Panc1 (cell line): ENCODE measurements around the gene ZNF644. TPM values are rescaled to one million over a fixed set of nuclear protein-coding genes. Genes with fewer than 3 reads are reported as not detected.
"Not testable (repeated sequence)": the region's sequence is repeated elsewhere in the genome, so short reads cannot be mapped to it uniquely, and the experiment has no call there.

ENCODE experiments used
- ATAC-seq: fragments of 200-7000 bp; cut with Tn5 transposase; 2 replicates; pipeline ENCODE4 v1.9.1; 2020; ENCODE audit warnings: mild to moderate bottlenecking, moderate library complexity
- BruUV-seq: library from RNA; stranded (reverse); fragments of 400-500 nt; replicated peaks from 2 replicates; lab custom pipeline; 2021; lab: Mats Ljungman, UMichigan
- CTCF ChIA-PET: fragments of 300-600 bp; sonication (Branson Sonifier 250); formaldehyde crosslinking; loops from one replicate; lab custom pipeline; 2022; ENCODE audit warnings: antibody characterized with exemption; lab: Charles Lee
- POLR2A ChIA-PET: fragments of 300-600 bp; sonication (Branson Sonifier 250); formaldehyde crosslinking; loops from one replicate; lab custom pipeline; 2022; ENCODE audit warnings: antibody characterized with exemption; lab: Charles Lee
- DNase-seq: peaks from one replicate; pipeline ENCODE4 v3.0.0-alpha.2; 2010; ENCODE audit warnings: low read depth, low spot score
- H3K27ac ChIP-seq: 2 replicates; pipeline ENCODE4 v1.5.1; 2011; ENCODE audit warnings: mild to moderate bottlenecking, low read length, inconsistent platforms
- H3K27me3 ChIP-seq: fragments of 200-500 bp; sonication (Bioruptor generic); 2 replicates; pipeline ENCODE4 v1.6.0; 2014; ENCODE audit warnings: low read length, inconsistent platforms; ENCODE audit not compliant: control insufficient read depth, insufficient read depth
- H3K36me3 ChIP-seq: fragments of 200-500 bp; sonication (Bioruptor generic); 2 replicates; pipeline ENCODE4 v1.5.1; 2014; ENCODE audit warnings: inconsistent platforms, mild to moderate bottlenecking, low read length, moderate library complexity; ENCODE audit not compliant: control insufficient read depth, insufficient read depth
- H3K4me1 ChIP-seq: 2 replicates; pipeline ENCODE4 v1.5.1; 2011; ENCODE audit warnings: inconsistent platforms, mild to moderate bottlenecking, low read length, moderate library complexity; ENCODE audit not compliant: control insufficient read depth, insufficient read depth
- H3K4me3 ChIP-seq, 2 experiments: 2 replicates each; pipeline ENCODE4 v1.5.1; 2011 to 2012; ENCODE audit warnings: low read depth in 2 of 2, low read length in 2 of 2, mild to moderate bottlenecking in 2 of 2, inconsistent platforms in 1 of 2, moderate library complexity in 1 of 2
- H3K9me3 ChIP-seq: fragments of 200-500 bp; sonication (Bioruptor generic); 2 replicates; pipeline ENCODE4 v1.5.1; 2014; ENCODE audit warnings: low read depth, mild to moderate bottlenecking, inconsistent platforms, low read length, moderate library complexity; ENCODE audit not compliant: control insufficient read depth, insufficient read depth
- POLR2AphosphoS5 ChIP-seq: IDR thresholded peaks from 2 replicates; pipeline ENCODE4 v1.6.1; 2012; ENCODE audit warnings: mild to moderate bottlenecking, low read depth, low read length, moderate library complexity
- SIN3A ChIP-seq: IDR thresholded peaks from 2 replicates; pipeline ENCODE4 v1.6.1; 2012; ENCODE audit warnings: low read depth, mild to moderate bottlenecking, low read length, moderate library complexity, borderline replicate concordance; ENCODE audit not compliant: insufficient read depth
- TCF7L2 ChIP-seq: IDR thresholded peaks from 2 replicates; pipeline ENCODE4 v1.6.1; 2011; ENCODE audit warnings: mild to moderate bottlenecking, low read depth, low read length, inconsistent platforms
- in situ Hi-C: cut with HindIII; loops from 2 replicates; pipeline ENCODE4 v1.10.0; 2016; ENCODE audit warnings: low sequenced_read_pairs, low pct_unique_long_range_greater_than_20kb
- intact Hi-C: fragments of 100-400 bp; cut with micrococcal nuclease; formaldehyde crosslinking; loops from one replicate; pipeline ENCODE4 v1.10.0; 2022; ENCODE audit not compliant: unreplicated experiment
- total RNA-seq: library from RNA; stranded (reverse); gene quantifications from one replicate; pipeline ENCODE4 v1.2.1, GENCODE V29; 2021; ENCODE audit not compliant: unreplicated experiment
- TF ChIP-seq, protein P1 (sequence below): fragments of 450-650 bp; IDR thresholded peaks from 2 replicates; pipeline ENCODE4 v1.5.1; 2017; ENCODE audit warnings: mild to moderate bottlenecking
- TF ChIP-seq, protein P2 (sequence below), 2 experiments: IDR thresholded peaks; 2 replicates each; pipeline ENCODE4 v1.6.1; 2011 to 2012; ENCODE audit warnings: low read depth in 2 of 2, control low read depth in 1 of 2, low read length in 1 of 2, mild to moderate bottlenecking in 1 of 2, moderate library complexity in 1 of 2; ENCODE audit not compliant: insufficient read depth in 1 of 2

The ZNF644 gene
- total RNA-seq, 1 experiment from 2014 or later = 74.2 TPM

DNA sequence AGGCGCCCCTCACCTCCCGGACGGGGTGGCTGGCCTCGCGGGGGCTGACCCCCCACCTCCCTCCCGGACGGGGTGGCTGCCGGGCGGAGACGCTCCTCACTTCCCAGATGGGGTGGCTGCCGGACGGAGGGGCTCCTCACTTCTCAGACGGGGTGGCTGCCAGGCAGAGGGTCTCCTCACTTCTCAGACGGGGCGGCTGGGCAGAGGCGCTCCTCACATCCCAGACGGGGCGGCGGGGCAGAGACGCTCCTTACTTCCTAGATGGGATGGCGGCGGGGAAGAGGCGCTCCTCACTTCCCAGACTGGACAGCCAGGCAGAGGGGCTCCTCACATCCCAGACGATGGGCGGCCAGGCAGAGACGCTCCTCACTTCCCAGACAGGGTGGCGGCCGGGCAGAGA lies 130.1 kb downstream of the ZNF644 start:
- H3K4me1 ChIP-seq, H3K36me3 ChIP-seq, POLR2A ChIA-PET, intact Hi-C loops, DNase-seq, H3K27me3 ChIP-seq, H3K27ac ChIP-seq, in situ Hi-C loops, H3K9me3 ChIP-seq, ATAC-seq, BruUV-seq, H3K4me3 ChIP-seq, CTCF ChIA-PET: not testable (repeated sequence)

DNA sequence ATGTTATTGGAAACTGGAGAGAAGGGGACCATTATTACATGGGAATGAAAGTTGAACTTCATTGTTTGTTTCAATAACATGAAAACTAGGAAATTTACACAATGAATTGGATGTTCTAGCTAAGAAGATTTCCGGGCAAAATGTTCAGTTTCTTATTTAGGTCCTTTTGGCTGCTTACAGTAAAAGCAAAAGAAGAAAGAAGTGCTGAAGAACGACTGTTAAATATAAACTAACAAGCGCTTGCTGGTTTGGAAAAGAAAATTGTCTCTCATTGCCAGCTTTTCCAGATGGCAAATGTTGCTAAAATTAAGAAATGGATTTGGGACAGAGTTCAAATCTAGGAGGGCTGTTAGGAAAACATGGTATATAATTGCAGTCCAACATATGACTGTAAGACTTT lies 139.6 kb downstream of the ZNF644 start:
- Histone ChIP-seq H3K36me3 (no peaks in the 10 kb centered on the region), H3K9me3 (peaks cover 27% of the 10 kb centered on the region), H3K4me3 (no peak overlapping the region), H3K27ac (no peak overlapping the region), H3K27me3 (no peaks in the 10 kb centered on the region), H3K4me1 (no peaks in the 10 kb centered on the region)
- no peak for DNase-seq
- in situ Hi-C loops = no loop called here
- BruUV-seq = no TSS peak
- ChIA-PET CTCF (no interaction called here), POLR2A (no interaction called here)
- intact Hi-C loops = no loop called here
- no peak for ATAC-seq
- TF ChIP-seq, protein P1, sequence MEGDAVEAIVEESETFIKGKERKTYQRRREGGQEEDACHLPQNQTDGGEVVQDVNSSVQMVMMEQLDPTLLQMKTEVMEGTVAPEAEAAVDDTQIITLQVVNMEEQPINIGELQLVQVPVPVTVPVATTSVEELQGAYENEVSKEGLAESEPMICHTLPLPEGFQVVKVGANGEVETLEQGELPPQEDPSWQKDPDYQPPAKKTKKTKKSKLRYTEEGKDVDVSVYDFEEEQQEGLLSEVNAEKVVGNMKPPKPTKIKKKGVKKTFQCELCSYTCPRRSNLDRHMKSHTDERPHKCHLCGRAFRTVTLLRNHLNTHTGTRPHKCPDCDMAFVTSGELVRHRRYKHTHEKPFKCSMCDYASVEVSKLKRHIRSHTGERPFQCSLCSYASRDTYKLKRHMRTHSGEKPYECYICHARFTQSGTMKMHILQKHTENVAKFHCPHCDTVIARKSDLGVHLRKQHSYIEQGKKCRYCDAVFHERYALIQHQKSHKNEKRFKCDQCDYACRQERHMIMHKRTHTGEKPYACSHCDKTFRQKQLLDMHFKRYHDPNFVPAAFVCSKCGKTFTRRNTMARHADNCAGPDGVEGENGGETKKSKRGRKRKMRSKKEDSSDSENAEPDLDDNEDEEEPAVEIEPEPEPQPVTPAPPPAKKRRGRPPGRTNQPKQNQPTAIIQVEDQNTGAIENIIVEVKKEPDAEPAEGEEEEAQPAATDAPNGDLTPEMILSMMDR = no peak
- TF ChIP-seq POLR2AphosphoS5 (no peak), SIN3A (no peak), TCF7L2 (no peak)
- TF ChIP-seq, protein P2, sequence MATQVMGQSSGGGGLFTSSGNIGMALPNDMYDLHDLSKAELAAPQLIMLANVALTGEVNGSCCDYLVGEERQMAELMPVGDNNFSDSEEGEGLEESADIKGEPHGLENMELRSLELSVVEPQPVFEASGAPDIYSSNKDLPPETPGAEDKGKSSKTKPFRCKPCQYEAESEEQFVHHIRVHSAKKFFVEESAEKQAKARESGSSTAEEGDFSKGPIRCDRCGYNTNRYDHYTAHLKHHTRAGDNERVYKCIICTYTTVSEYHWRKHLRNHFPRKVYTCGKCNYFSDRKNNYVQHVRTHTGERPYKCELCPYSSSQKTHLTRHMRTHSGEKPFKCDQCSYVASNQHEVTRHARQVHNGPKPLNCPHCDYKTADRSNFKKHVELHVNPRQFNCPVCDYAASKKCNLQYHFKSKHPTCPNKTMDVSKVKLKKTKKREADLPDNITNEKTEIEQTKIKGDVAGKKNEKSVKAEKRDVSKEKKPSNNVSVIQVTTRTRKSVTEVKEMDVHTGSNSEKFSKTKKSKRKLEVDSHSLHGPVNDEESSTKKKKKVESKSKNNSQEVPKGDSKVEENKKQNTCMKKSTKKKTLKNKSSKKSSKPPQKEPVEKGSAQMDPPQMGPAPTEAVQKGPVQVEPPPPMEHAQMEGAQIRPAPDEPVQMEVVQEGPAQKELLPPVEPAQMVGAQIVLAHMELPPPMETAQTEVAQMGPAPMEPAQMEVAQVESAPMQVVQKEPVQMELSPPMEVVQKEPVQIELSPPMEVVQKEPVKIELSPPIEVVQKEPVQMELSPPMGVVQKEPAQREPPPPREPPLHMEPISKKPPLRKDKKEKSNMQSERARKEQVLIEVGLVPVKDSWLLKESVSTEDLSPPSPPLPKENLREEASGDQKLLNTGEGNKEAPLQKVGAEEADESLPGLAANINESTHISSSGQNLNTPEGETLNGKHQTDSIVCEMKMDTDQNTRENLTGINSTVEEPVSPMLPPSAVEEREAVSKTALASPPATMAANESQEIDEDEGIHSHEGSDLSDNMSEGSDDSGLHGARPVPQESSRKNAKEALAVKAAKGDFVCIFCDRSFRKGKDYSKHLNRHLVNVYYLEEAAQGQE (IDR thresholded peaks at IDR 0.05; ENCODE audit: insufficient read depth in 1 of 2, low read depth in 2 of 2, low read length in 1 of 2) = no peak

DNA sequence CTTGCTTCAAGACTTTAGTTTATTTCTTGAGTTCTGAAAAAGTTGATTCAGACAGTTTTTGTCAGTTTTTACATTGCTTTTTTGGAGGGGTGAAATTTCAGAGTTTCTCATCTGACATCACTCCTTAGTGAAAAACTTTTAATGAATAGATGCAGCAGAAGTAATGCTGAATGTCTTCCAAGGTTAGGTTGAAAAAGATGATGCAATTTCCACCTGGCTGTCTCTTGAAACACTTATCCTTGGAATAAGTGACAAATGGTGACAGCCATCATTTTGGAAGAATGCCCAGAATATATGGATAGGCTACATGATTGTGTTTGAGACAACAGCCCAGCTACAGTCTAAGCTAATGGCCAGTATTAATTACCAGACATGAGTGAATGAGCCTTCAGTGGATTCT lies 140.8 kb downstream of the ZNF644 start:
- ChIA-PET CTCF (no interaction called here), POLR2A (no interaction called here)
- no TSS peak for BruUV-seq
- no peak for TF ChIP-seq TCF7L2
- TF ChIP-seq, protein P2 (IDR thresholded peaks at IDR 0.05; ENCODE audit: insufficient read depth in 1 of 2, low read depth in 2 of 2, low read length in 1 of 2) = no peak
- H3K27me3 ChIP-seq = no peaks in the 10 kb centered on the region
- no peaks in the 10 kb centered on the region for H3K4me1 ChIP-seq
- H3K4me3 ChIP-seq = no peak overlapping the region
- no peaks in the 10 kb centered on the region for H3K36me3 ChIP-seq
- no peak for ATAC-seq
- H3K9me3 ChIP-seq = peaks cover 30% of the 10 kb centered on the region
- intact Hi-C loops (no loop called here), in situ Hi-C loops (no loop called here)
- no peak for DNase-seq
- H3K27ac ChIP-seq = no peak overlapping the region
